GM21381 (cell line): ENCODE data around the gene AKR1C8.
"Not testable (repeated sequence)": the region's sequence is repeated elsewhere in the genome, so short reads cannot be mapped to it uniquely, and the experiment has no call there.

Source experiments
- ATAC-seq: cut with Tn5 transposase; IDR thresholded peaks from one replicate; pipeline ENCODE4 v1.9.1; 2021; ENCODE audit warnings: mild to moderate bottlenecking, moderate library complexity; ENCODE audit not compliant: unreplicated experiment

The AKR1C8 gene

GRCh38 chr10:5184987-5185775 is at the start of gene AKR1C8:
AKR1C8 (minus strand) TSS chr10:5185150; CDS start chr10:5185104, 46 bp downstream.
- ATAC-seq, result no peak

DNA sequence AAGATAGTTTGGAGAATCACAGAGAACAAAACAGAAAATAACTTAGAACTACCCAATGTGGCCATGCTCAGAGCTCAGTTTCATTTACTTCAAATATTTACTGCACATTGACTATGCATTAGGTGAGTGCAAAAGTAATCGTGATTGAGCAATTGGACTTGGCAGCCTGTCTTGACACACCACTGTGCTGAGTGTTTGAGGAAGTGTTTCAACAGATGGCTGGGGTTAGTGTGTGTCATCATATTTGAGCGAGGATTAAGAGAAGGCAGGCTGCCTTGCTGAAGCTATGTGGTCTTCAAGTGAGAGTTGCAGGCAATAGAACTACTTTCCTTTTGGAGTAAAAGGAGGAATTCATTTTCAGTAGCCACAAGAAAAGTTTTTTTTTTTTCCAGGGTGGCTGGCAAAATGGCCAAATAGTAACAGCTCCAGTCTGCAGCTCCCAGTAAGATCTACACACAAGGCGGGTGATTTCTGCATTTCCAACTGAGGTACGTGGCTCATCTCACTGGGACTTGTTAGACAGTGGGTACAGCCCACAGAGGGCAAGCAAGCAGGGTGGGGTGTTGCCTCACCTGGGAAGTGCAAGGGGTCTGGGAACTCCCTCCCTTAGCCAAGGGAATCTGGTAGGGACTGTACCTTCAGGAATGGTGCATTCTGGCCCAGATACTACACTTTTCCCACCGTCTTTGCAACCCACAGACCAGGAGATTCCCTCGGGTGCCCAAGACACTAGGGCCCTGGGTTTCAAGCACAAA is 49.3 kb upstream of the AKR1C8 start:
- no peak for ATAC-seq

DNA sequence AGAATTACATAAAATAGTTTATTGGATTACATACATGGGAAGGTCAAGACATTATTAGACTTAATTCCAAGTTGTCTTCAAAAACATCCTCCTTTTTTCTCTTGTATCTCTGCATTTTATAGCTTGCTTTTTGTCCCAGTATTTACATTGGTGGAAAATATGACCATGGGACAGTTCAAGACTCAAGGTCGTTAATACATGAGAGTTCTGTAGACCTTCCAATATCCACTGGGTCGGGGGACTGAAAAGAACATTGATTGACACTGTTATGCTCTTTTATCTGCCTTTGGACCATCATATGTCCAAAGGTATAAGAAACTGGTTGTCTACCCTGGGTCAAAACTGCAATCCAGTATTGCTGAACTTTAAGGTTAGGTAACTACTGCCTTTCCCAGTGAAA is 48.4 kb upstream of the AKR1C8 start:
- ATAC-seq, result no peak

GRCh38 chr10:5229019-5229418 is 44.1 kb upstream of the AKR1C8 start:
- ATAC-seq, result no peak

- not testable (repeated sequence) for ATAC-seq
Observed at GRCh38 chr10:5222942-5223341, 38.0 kb upstream of the AKR1C8 start.

DNA sequence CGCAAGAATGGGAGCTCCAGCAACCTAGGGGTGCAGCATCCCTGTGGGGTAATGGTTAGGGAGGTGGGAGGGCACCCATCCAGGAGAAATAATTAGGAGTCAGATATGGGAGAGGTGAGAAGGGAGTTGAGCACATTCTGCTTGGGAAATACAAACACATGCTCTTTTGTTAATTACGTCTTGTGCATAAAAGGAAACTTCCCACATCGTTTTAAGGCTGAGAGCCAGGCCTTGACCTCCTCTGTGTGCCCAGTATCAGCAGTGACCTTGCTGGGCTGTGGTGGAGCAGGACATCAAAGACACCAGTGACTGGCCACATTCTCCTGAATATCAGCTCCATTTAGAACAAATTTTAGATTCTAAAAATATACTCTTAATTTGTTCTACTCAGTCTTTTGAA is 34.3 kb upstream of the AKR1C8 start:
- no peak for ATAC-seq

- no peak for ATAC-seq
Observed at GRCh38 chr10:5216801-5217200, 31.9 kb upstream of the AKR1C8 start.

- no peak for ATAC-seq
Observed at GRCh38 chr10:5211696-5212536, 27.0 kb upstream of the AKR1C8 start.

- not testable (repeated sequence) for ATAC-seq
Observed at GRCh38 chr10:5210261-5210660, 25.3 kb upstream of the AKR1C8 start.

- ATAC-seq, result not testable (repeated sequence)
Observed at GRCh38 chr10:5209776-5210175, 24.8 kb upstream of the AKR1C8 start.

DNA sequence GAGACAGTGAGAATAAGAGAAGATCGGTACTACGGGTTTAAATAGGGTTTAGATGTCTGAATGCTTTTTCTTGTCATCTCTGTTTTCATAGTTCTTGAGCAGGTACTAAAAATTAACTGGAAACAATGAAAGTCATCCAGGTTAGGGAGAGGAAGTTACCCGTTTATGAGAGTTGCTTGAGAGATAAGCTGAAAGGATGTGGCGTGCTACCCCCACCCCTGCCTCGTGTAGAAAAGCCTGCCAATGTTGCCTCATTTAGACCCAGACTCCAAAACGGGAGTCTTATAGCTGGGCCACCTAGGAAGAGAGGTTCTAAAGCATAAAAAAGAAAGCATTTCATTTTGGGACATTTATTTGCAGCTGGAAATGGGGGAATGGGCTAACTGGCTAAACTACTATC is 21.8 kb upstream of the AKR1C8 start:
- no peak for ATAC-seq

- no peak for ATAC-seq
Observed at GRCh38 chr10:5199398-5199797, 14.4 kb upstream of the AKR1C8 start.

- no peak for ATAC-seq
Observed at GRCh38 chr10:5198386-5198785, 13.4 kb upstream of the AKR1C8 start.

- ATAC-seq, result no peak
Observed at GRCh38 chr10:5196702-5197113, 11.8 kb upstream of the AKR1C8 start, which contains the start of gene AKR1C4. AKR1C4 (plus strand) TSS chr10:5196837; CDS start chr10:5196868, 31 bp downstream.

GRCh38 chr10:5195727-5196374 is 10.9 kb upstream of the AKR1C8 start:
- no peak for ATAC-seq

- no peak for ATAC-seq
Observed at GRCh38 chr10:5194431-5194830, 9.5 kb upstream of the AKR1C8 start.

DNA sequence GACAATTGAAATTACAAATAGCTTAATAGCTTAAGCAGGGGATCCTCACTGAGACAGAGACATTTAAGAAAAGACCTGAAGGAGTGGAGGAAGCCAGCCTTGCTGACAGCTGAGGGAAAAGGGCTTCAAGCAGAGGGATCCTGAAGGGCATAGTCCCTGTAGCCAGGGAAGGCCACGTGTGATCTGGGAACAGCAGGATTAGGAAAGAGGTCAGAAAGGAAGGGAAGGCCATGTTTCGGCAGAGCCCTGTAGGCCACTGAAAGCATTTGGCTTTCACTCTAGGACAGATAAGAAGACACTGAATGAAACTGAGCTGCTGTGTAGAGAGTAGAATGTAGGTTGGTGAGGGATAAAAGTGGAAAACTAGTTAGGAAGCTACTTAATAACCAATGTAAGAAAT is 3.4 kb upstream of the AKR1C8 start:
- ATAC-seq, result no peak

GRCh38 chr10:5187867-5188266 is 2.9 kb upstream of the AKR1C8 start:
- ATAC-seq, result no peak

DNA sequence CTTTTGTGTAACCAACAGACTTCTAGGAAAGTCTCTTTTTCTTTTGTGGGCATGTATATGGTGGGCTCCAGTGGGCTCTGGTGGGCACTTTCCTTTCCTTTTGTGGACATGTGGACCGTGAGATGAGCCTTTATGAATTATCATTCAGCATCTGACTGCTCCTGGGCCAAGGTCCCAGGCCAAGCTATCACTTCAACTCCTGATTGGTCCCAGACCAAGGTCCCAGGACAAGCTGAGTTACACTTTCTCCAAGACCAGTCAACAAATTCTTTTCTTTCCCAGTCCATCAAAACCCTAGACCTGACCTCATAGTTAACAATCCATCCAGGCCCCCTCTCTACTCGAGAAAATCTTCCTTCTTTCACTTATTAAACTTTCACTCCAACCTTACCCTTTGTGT is 1.0 kb downstream of the AKR1C8 start:
- no peak for ATAC-seq

DNA sequence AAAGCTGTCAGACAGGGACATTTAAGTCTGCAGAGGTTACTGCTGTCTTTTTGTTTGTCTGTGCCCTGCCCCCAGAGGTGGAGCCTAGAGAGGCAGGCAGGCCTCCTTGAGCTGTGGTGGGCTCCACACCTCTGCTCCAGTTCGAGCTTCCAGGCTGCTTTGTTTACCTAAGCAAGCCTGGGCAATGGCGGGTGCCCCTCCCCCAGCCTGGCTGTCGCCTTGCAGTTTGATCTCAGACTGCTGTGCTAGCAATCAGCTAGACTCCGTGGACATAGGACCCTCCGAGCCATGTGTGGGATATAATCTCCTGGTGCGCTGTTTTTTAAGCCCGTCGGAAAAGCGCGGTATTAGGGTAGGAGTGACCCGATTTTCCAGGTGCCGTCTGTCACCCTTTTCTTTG is 4.4 kb downstream of the AKR1C8 start:
- not testable (repeated sequence) for ATAC-seq

- not testable (repeated sequence) for ATAC-seq
Observed at GRCh38 chr10:5175581-5175980, 9.4 kb downstream of the AKR1C8 start.
